Fibroblast of upper back skin (primary cell): Measurements from ENCODE around the gene NBEAL1.
"Not testable (repeated sequence)": the region's sequence is repeated elsewhere in the genome, so short reads cannot be mapped to it uniquely, and the experiment has no call there.

Experiments used
- DNase-seq: peaks from one replicate; pipeline ENCODE4 v3.0.0-alpha.2; 2013

NBEAL1 gene

GRCh38 chr2:203040966-203041521 is 26.4 kb downstream of the NBEAL1 start:
- no peak for DNase-seq

GRCh38 chr2:203042178-203042577 is 27.5 kb downstream of the NBEAL1 start:
- DNase-seq = no peak

GRCh38 chr2:203043226-203043625 is 28.6 kb downstream of the NBEAL1 start:
- no peak for DNase-seq

- DNase-seq = no peak
Observed at GRCh38 chr2:203045867-203046266, 31.2 kb downstream of the NBEAL1 start.

- DNase-seq = no peak
Observed at GRCh38 chr2:203052539-203052938, 37.9 kb downstream of the NBEAL1 start.

GRCh38 chr2:203059567-203060240 is 45.0 kb downstream of the NBEAL1 start:
- DNase-seq = no peak

- peak; percentile 96 for DNase-seq
Observed at GRCh38 chr2:203061346-203061745, 46.7 kb downstream of the NBEAL1 start.

- peak; percentile 44 for DNase-seq
Observed at GRCh38 chr2:203062126-203062525, 47.5 kb downstream of the NBEAL1 start.

GRCh38 chr2:203066519-203067091 is 51.9 kb downstream of the NBEAL1 start:
- DNase-seq = not testable (repeated sequence)

GRCh38 chr2:203070701-203071100 is 56.0 kb downstream of the NBEAL1 start:
- no peak for DNase-seq

- DNase-seq = no peak
Observed at GRCh38 chr2:203071148-203071547, 56.5 kb downstream of the NBEAL1 start.

GRCh38 chr2:203072371-203072770 is 57.7 kb downstream of the NBEAL1 start:
- no peak for DNase-seq

- peak; percentile 28 for DNase-seq
Observed at GRCh38 chr2:203077451-203077850, 62.8 kb downstream of the NBEAL1 start.

GRCh38 chr2:203080447-203081045 is 65.9 kb downstream of the NBEAL1 start:
- no peak for DNase-seq

GRCh38 chr2:203083328-203083727 is 68.7 kb downstream of the NBEAL1 start:
- DNase-seq = no peak

GRCh38 chr2:203086381-203086780 is 71.7 kb downstream of the NBEAL1 start:
- not testable (repeated sequence) for DNase-seq

GRCh38 chr2:203090721-203091120 is 76.0 kb downstream of the NBEAL1 start:
- DNase-seq = not testable (repeated sequence)

GRCh38 chr2:203097735-203098134 is 83.1 kb downstream of the NBEAL1 start:
- peak; percentile 1 for DNase-seq

- not testable (repeated sequence) for DNase-seq
Observed at GRCh38 chr2:203102357-203102756, 87.7 kb downstream of the NBEAL1 start.

GRCh38 chr2:203104273-203104672 is 89.6 kb downstream of the NBEAL1 start:
- DNase-seq = no peak

- no peak for DNase-seq
Observed at GRCh38 chr2:203105996-203106395, 91.3 kb downstream of the NBEAL1 start.

GRCh38 chr2:203110496-203110895 is 95.8 kb downstream of the NBEAL1 start:
- not testable (repeated sequence) for DNase-seq

GRCh38 chr2:203112342-203112741 is 97.7 kb downstream of the NBEAL1 start:
- no peak for DNase-seq

GRCh38 chr2:203115201-203115700 is 100.6 kb downstream of the NBEAL1 start:
- DNase-seq = not testable (repeated sequence)
